ENCODE results near the gene CUL1. TPM values are rescaled to one million over a fixed set of nuclear protein-coding genes. Genes with fewer than 3 reads are reported as not detected.
A peak's percentile ranks its signal among the peaks of the same experiment; 100 is the strongest.

The CUL1 gene
- total and polyA plus RNA-seq, 2 donors (not counting 3 experiments of a cell fraction or from before 2014, with no cell fraction given) = 25.7 to 50.2 TPM

DNA sequence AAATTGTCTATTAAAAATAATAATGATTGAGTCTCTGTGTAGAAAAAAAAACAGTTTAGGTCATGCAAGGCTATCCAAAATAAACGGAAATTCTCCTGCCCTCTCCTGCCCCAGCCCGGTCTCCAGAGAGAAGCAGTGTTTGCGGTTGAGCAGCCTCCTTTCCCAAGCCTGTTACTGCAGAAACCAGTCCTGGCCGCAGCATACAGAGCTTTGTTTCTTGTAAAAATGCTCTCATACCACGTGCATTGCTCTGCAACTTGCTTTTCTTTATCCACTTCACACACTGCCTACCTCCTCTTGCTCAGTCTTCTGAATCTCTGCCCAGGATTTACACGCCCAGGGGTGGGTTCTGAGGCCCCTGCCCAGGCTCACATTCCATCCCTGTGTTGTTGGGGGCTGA is 34.4 kb upstream of the CUL1 start:
- FAIRE-seq (no peak), DNase-seq (ENCODE audit: low read depth, low spot score) (peak; percentile 38)
- intact Hi-C loops (cut with micrococcal nuclease) (no loop called here), dilution Hi-C loops (cut with MboI; ENCODE audit: extremely low pct_ligation_motif_present, low sequenced_read_pairs) (no loop called here)
- H3K79me2 ChIP-seq (ENCODE audit: control insufficient read depth, insufficient read depth, low read length) = no peaks in the 10 kb centered on the region
- H3K36me3 ChIP-seq (ENCODE audit: control insufficient read depth in 2 of 2, extremely low read depth in 1 of 2, insufficient read depth in 2 of 2, low read length in 2 of 2) = no peaks in the 10 kb centered on the region
- TF ChIP-seq POLR2A (IDR thresholded peaks at IDR 0.05; ENCODE audit: low read depth, low read length) (no peak), EZH2 (IDR thresholded peaks at IDR 0.05; ENCODE audit: borderline replicate concordance, low read depth, low read length, severe bottlenecking) (no peak), FOS (IDR thresholded peaks at IDR 0.05; ENCODE audit: borderline replicate concordance, insufficient read depth, low read length) (no peak)
- no peak overlapping the region for H2AFZ ChIP-seq (ENCODE audit: low read depth, low read length)
- no peaks in the 10 kb centered on the region for H3K4me1 ChIP-seq (ENCODE audit: control insufficient read depth, extremely low read depth, insufficient read depth, low read length)
- H3K9ac ChIP-seq (replicated peaks; ENCODE audit: extremely low read depth, insufficient read depth, low read length) = no peak overlapping the region
- no peaks in the 10 kb centered on the region for H3K9me1 ChIP-seq (replicated peaks; ENCODE audit: control insufficient read depth, extremely low read depth, insufficient read depth, low read length)
- no peak overlapping the region for H3K4me2 ChIP-seq (ENCODE audit: insufficient read depth, low read length)
- no TSS peak for BruUV-seq (replicated peaks)
- ChIA-PET CTCF (interaction anchor here (0.7 kb wide), 1 partner anchor 68 kb away, joined by 3 read pairs; no protein-coding TSS in a partner anchor), POLR2A (no interaction called here)
- no peak overlapping the region for H3K4me3 ChIP-seq (replicated peaks in 1 of 3; ENCODE audit: insufficient read depth in 1 of 3, low read depth in 1 of 3, low read length in 3 of 3)
- H3K9me3 ChIP-seq (replicated peaks; ENCODE audit: control insufficient read depth, insufficient read depth, low read length) = no peaks in the 10 kb centered on the region
- no peak overlapping the region for H3K27ac ChIP-seq (ENCODE audit: insufficient read depth, low read depth, low read length)
- no peaks in the 10 kb centered on the region for H4K20me1 ChIP-seq (replicated peaks; ENCODE audit: control insufficient read depth, extremely low read depth, insufficient read depth, low read length)
- no peaks in the 10 kb centered on the region for H3K27me3 ChIP-seq (ENCODE audit: control insufficient read depth in 2 of 2, insufficient read depth in 2 of 2, low read length in 2 of 2)

DNA sequence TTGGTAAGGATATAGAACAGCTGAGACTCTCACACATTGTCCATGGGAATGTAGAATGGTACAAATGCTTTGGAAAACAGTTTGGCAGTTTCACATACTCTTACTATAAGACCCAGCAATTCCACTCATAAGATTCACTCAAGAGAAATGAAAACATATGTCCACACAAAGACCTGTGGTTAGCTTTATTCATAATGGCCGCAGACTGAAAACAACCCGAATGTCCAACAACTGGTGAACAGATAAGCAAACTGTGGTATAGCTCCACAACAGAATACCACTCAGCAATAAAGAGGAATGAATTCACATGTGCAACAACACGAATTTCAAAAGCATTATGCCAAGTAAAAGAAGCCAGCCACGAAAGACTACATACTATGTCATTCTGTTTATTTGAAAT is 33.5 kb upstream of the CUL1 start:
- Histone ChIP-seq H3K79me2 (ENCODE audit: control insufficient read depth, insufficient read depth, low read length) (no peaks in the 10 kb centered on the region), H3K27me3 (ENCODE audit: control insufficient read depth in 2 of 2, insufficient read depth in 2 of 2, low read length in 2 of 2) (no peaks in the 10 kb centered on the region), H3K4me2 (ENCODE audit: insufficient read depth, low read length) (no peak overlapping the region), H3K36me3 (ENCODE audit: control insufficient read depth in 2 of 2, extremely low read depth in 1 of 2, insufficient read depth in 2 of 2, low read length in 2 of 2) (no peaks in the 10 kb centered on the region), H2AFZ (ENCODE audit: low read depth, low read length) (no peak overlapping the region), H3K9me1 (replicated peaks; ENCODE audit: control insufficient read depth, extremely low read depth, insufficient read depth, low read length) (no peaks in the 10 kb centered on the region), H3K9ac (replicated peaks; ENCODE audit: extremely low read depth, insufficient read depth, low read length) (no peak overlapping the region), H3K4me1 (ENCODE audit: control insufficient read depth, extremely low read depth, insufficient read depth, low read length) (peaks cover 3% of the 10 kb centered on the region), H3K9me3 (replicated peaks; ENCODE audit: control insufficient read depth, insufficient read depth, low read length) (no peaks in the 10 kb centered on the region), H3K27ac (ENCODE audit: insufficient read depth, low read depth, low read length) (no peak overlapping the region), H3K4me3 (replicated peaks in 1 of 3; ENCODE audit: insufficient read depth in 1 of 3, low read depth in 1 of 3, low read length in 3 of 3) (no peak overlapping the region), H4K20me1 (replicated peaks; ENCODE audit: control insufficient read depth, extremely low read depth, insufficient read depth, low read length) (no peaks in the 10 kb centered on the region)
- no peak for TF ChIP-seq EZH2 (IDR thresholded peaks at IDR 0.05; ENCODE audit: borderline replicate concordance, low read depth, low read length, severe bottlenecking)
- TF ChIP-seq POLR2AphosphoS5 (IDR thresholded peaks at IDR 0.05; ENCODE audit: insufficient read depth, low read depth, low read length) = no peak
- TF ChIP-seq MAX (IDR thresholded peaks at IDR 0.05; ENCODE audit: insufficient read depth, insufficient read length) = no peak
- TF ChIP-seq, protein P1, sequence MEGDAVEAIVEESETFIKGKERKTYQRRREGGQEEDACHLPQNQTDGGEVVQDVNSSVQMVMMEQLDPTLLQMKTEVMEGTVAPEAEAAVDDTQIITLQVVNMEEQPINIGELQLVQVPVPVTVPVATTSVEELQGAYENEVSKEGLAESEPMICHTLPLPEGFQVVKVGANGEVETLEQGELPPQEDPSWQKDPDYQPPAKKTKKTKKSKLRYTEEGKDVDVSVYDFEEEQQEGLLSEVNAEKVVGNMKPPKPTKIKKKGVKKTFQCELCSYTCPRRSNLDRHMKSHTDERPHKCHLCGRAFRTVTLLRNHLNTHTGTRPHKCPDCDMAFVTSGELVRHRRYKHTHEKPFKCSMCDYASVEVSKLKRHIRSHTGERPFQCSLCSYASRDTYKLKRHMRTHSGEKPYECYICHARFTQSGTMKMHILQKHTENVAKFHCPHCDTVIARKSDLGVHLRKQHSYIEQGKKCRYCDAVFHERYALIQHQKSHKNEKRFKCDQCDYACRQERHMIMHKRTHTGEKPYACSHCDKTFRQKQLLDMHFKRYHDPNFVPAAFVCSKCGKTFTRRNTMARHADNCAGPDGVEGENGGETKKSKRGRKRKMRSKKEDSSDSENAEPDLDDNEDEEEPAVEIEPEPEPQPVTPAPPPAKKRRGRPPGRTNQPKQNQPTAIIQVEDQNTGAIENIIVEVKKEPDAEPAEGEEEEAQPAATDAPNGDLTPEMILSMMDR (IDR thresholded peaks at IDR 0.05; ENCODE audit: extremely low read depth in 1 of 2, insufficient read depth in 1 of 2, low read depth in 1 of 2, low read length in 2 of 2) = no peak
- no peak for TF ChIP-seq POLR2A (IDR thresholded peaks at IDR 0.05; ENCODE audit: low read depth, low read length)
- TF ChIP-seq JUN (IDR thresholded peaks at IDR 0.05; ENCODE audit: borderline replicate concordance, insufficient read depth, insufficient read length, low read depth) = no peak
- no peak for TF ChIP-seq MYC (IDR thresholded peaks at IDR 0.05; ENCODE audit: low read depth, low read length)
- no peak for TF ChIP-seq FOS (IDR thresholded peaks at IDR 0.05; ENCODE audit: borderline replicate concordance, insufficient read depth, low read length)
- no peak for TF ChIP-seq GATA2 (IDR thresholded peaks at IDR 0.05; ENCODE audit: insufficient read depth, insufficient read length, low read depth, low read length)
- ChIA-PET CTCF (no interaction called here), POLR2A (no interaction called here)
- FAIRE-seq = no peak
- dilution Hi-C loops (cut with MboI; ENCODE audit: extremely low pct_ligation_motif_present, low sequenced_read_pairs) = no loop called here
- intact Hi-C loops (cut with micrococcal nuclease) = no loop called here
- no TSS peak for BruUV-seq (replicated peaks)
- DNase-seq (ENCODE audit: low read depth, low spot score) = no peak
